ENCODE measurements around the gene CCDC127.

CCDC127 gene

DNA sequence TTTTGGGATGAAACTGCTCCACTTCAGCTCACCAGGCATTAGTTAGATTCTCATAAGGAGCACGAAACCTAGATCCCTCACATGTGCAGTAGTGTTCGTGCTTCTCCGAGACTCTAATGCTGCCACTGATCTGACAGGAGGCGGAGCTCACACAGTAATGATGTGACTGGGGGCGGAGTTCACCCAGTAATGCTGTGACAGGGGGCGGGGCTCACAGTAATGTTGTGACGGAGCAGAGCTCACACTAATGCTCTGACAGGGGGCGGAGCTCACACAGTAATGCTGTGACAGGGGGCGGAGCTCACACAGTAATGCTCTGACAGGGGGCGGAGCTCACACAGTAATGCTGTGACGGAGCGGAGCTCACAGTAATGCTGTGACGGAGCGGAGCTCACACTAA lies 53.7 kb downstream of the CCDC127 start:
- Histone ChIP-seq H3K79me2 (ENCODE audit: insufficient read depth, low read length) (no peaks in the 10 kb centered on the region), H3K27me3 (ENCODE audit: insufficient read depth, low read length, poor library complexity) (no peaks in the 10 kb centered on the region), H3K36me3 (ENCODE audit: insufficient read depth, low read length) (no peaks in the 10 kb centered on the region), H3K27ac (ENCODE audit: low read length) (no peak overlapping the region), H3K4me1 (ENCODE audit: insufficient read depth, low read length) (no peaks in the 10 kb centered on the region), H3K4me2 (ENCODE audit: insufficient read depth, low read length) (no peak overlapping the region), H3K4me3 (ENCODE audit: low read depth in 1 of 2, low read length in 2 of 2) (no peak overlapping the region), H3K9me3 (ENCODE audit: insufficient read depth, low read length, severe bottlenecking) (no peaks in the 10 kb centered on the region), H3K9ac (ENCODE audit: low read depth, low read length) (no peak overlapping the region), H2AFZ (ENCODE audit: low read depth, low read length) (no peak overlapping the region), H4K20me1 (ENCODE audit: insufficient read depth, low read length) (no peaks in the 10 kb centered on the region)
- DNase-seq, result no peak
- ATAC-seq (ENCODE audit: insufficient read depth, low read depth), result no peak
- TF ChIP-seq, protein P1, sequence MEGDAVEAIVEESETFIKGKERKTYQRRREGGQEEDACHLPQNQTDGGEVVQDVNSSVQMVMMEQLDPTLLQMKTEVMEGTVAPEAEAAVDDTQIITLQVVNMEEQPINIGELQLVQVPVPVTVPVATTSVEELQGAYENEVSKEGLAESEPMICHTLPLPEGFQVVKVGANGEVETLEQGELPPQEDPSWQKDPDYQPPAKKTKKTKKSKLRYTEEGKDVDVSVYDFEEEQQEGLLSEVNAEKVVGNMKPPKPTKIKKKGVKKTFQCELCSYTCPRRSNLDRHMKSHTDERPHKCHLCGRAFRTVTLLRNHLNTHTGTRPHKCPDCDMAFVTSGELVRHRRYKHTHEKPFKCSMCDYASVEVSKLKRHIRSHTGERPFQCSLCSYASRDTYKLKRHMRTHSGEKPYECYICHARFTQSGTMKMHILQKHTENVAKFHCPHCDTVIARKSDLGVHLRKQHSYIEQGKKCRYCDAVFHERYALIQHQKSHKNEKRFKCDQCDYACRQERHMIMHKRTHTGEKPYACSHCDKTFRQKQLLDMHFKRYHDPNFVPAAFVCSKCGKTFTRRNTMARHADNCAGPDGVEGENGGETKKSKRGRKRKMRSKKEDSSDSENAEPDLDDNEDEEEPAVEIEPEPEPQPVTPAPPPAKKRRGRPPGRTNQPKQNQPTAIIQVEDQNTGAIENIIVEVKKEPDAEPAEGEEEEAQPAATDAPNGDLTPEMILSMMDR (IDR thresholded peaks at IDR 0.05; ENCODE audit: borderline replicate concordance, extremely low read depth, low read length, poor library complexity, severe bottlenecking), result no peak
- TF ChIP-seq EZH2 (IDR thresholded peaks at IDR 0.05; ENCODE audit: borderline replicate concordance, low read depth, low read length, severe bottlenecking), result no peak

DNA sequence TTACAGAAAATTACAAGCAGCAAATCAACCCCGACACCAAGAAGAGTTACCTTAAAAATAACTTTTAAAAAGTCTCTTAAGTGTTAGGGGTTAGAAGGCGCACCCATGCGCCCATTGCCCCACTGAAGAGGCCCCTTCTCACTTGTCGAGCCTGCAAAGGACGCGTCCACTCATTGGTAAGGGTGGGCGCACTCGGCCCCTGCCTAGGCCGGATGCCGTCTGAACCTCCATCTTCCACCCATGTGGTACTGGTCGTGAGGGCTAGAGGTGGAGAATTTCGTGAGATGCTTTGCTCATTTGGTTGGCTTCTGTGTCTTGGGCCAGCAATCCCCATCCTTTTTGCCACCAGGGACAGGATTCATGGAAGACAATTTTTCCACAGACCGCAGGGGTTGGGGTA lies 54.1 kb downstream of the CCDC127 start:
- no peak for ATAC-seq (ENCODE audit: insufficient read depth, low read depth)
- Histone ChIP-seq H3K27me3 (ENCODE audit: insufficient read depth, low read length, poor library complexity) (no peaks in the 10 kb centered on the region), H4K20me1 (ENCODE audit: insufficient read depth, low read length) (no peaks in the 10 kb centered on the region), H3K79me2 (ENCODE audit: insufficient read depth, low read length) (no peaks in the 10 kb centered on the region), H3K9ac (ENCODE audit: low read depth, low read length) (no peak overlapping the region), H3K36me3 (ENCODE audit: insufficient read depth, low read length) (no peaks in the 10 kb centered on the region), H3K9me3 (ENCODE audit: insufficient read depth, low read length, severe bottlenecking) (no peaks in the 10 kb centered on the region), H3K27ac (ENCODE audit: low read length) (no peak overlapping the region), H3K4me3 (ENCODE audit: low read depth in 1 of 2, low read length in 2 of 2) (no peak overlapping the region), H3K4me2 (ENCODE audit: insufficient read depth, low read length) (no peak overlapping the region), H3K4me1 (ENCODE audit: insufficient read depth, low read length) (no peaks in the 10 kb centered on the region), H2AFZ (ENCODE audit: low read depth, low read length) (no peak overlapping the region)
- DNase-seq, result no peak
- TF ChIP-seq EZH2 (IDR thresholded peaks at IDR 0.05; ENCODE audit: borderline replicate concordance, low read depth, low read length, severe bottlenecking), result no peak
- TF ChIP-seq, protein P1 (IDR thresholded peaks at IDR 0.05; ENCODE audit: borderline replicate concordance, extremely low read depth, low read length, poor library complexity, severe bottlenecking), result no peak

- no peaks in the 10 kb centered on the region for H3K9me3 ChIP-seq (ENCODE audit: insufficient read depth, low read length, severe bottlenecking)
- no peak overlapping the region for H3K4me2 ChIP-seq (ENCODE audit: insufficient read depth, low read length)
- ATAC-seq (ENCODE audit: insufficient read depth, low read depth) (no peak), DNase-seq (no peak)
- no peaks in the 10 kb centered on the region for H3K27me3 ChIP-seq (ENCODE audit: insufficient read depth, low read length, poor library complexity)
- no peak overlapping the region for H3K27ac ChIP-seq (ENCODE audit: low read length)
- H2AFZ ChIP-seq (ENCODE audit: low read depth, low read length), result no peak overlapping the region
- no peak for TF ChIP-seq EZH2 (IDR thresholded peaks at IDR 0.05; ENCODE audit: borderline replicate concordance, low read depth, low read length, severe bottlenecking)
- TF ChIP-seq, protein P1 (IDR thresholded peaks at IDR 0.05; ENCODE audit: borderline replicate concordance, extremely low read depth, low read length, poor library complexity, severe bottlenecking), result no peak
- H4K20me1 ChIP-seq (ENCODE audit: insufficient read depth, low read length), result no peaks in the 10 kb centered on the region
- no peaks in the 10 kb centered on the region for H3K79me2 ChIP-seq (ENCODE audit: insufficient read depth, low read length)
- H3K4me1 ChIP-seq (ENCODE audit: insufficient read depth, low read length), result no peaks in the 10 kb centered on the region
- H3K4me3 ChIP-seq (ENCODE audit: low read depth in 1 of 2, low read length in 2 of 2), result no peak overlapping the region
- no peaks in the 10 kb centered on the region for H3K36me3 ChIP-seq (ENCODE audit: insufficient read depth, low read length)
- no peak overlapping the region for H3K9ac ChIP-seq (ENCODE audit: low read depth, low read length)
These were observed 54.7 kb downstream of the CCDC127 start for GRCh38 chr5:163338-163620.
